ENCODE data around the gene LILRA2. TPM values are rescaled to one million over a fixed set of nuclear protein-coding genes. Genes with fewer than 3 reads are reported as not detected.

The LILRA2 gene
- polyA plus RNA-seq, 1 donor from 2014 or later, result not detected

GRCh38 chr19:54534156-54534555, 39.4 kb upstream of the LILRA2 start:
- no peak overlapping the region for H3K4me3 ChIP-seq (ENCODE audit: low read length)
- H3K9ac ChIP-seq (ENCODE audit: low read length), result no peak overlapping the region
- no peaks in the 10 kb centered on the region for H3F3A ChIP-seq (ENCODE audit: insufficient read depth, low read length, poor library complexity, severe bottlenecking)
- H3K27ac ChIP-seq (ENCODE audit: low read length), result no peak overlapping the region
- H3K36me3 ChIP-seq (ENCODE audit: insufficient read depth, low read length), result no peaks in the 10 kb centered on the region
- H3K4me2 ChIP-seq (ENCODE audit: low read length), result no peak overlapping the region
- no peaks in the 10 kb centered on the region for H4K20me1 ChIP-seq (ENCODE audit: insufficient read depth)
- no peaks in the 10 kb centered on the region for H3K9me2 ChIP-seq (ENCODE audit: insufficient read depth, low read length)
- no peaks in the 10 kb centered on the region for H3K27me3 ChIP-seq (ENCODE audit: insufficient read depth, low read depth, low read length)
- TF ChIP-seq RAD21 (conservative IDR thresholded peaks at IDR 0.05) (no peak), EZH2 (IDR thresholded peaks at IDR 0.05; ENCODE audit: borderline replicate concordance, insufficient read depth, low read length, poor library complexity, severe bottlenecking) (no peak), TAF1 (IDR thresholded peaks at IDR 0.05; ENCODE audit: low read depth) (no peak)
- H2AFZ ChIP-seq (ENCODE audit: low read depth, low read length), result no peak overlapping the region
- H3K79me2 ChIP-seq (replicated peaks; ENCODE audit: insufficient read depth, low read length), result no peaks in the 10 kb centered on the region
- no peaks in the 10 kb centered on the region for H3K9me3 ChIP-seq (ENCODE audit: low read length)

DNA sequence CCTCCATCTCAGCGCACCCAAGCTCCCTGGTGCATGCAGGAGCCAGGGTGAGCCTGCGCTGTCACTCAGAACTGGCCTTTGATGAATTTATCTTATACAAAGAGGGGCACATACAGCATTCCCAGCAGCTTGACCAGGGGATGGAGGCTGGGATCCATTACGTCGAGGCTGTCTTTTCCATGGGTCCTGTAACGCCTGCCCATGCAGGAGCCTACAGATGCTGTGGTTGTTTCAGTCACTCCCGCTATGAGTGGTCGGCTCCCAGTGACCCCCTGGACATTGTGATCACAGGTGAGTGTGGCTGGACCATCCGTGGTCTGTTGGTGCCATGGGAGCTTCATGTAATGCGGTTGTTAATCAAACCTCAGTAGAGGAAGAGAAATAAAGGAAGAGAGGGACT, 38.0 kb upstream of the LILRA2 start:
- H3K27ac ChIP-seq (ENCODE audit: low read length), result no peak overlapping the region
- no peak for TF ChIP-seq TAF1 (IDR thresholded peaks at IDR 0.05; ENCODE audit: low read depth)
- TF ChIP-seq POLR2AphosphoS5 (IDR thresholded peaks at IDR 0.05), result no peak
- TF ChIP-seq RAD21 (conservative IDR thresholded peaks at IDR 0.05), result no peak
- no peak for TF ChIP-seq SMC3 (conservative IDR thresholded peaks at IDR 0.05; ENCODE audit: poor library complexity)
- no peak overlapping the region for H3K4me3 ChIP-seq (ENCODE audit: low read length)
- no peaks in the 10 kb centered on the region for H3K79me2 ChIP-seq (replicated peaks; ENCODE audit: insufficient read depth, low read length)
- H3K9me2 ChIP-seq (ENCODE audit: insufficient read depth, low read length), result no peaks in the 10 kb centered on the region
- H3F3A ChIP-seq (ENCODE audit: insufficient read depth, low read length, poor library complexity, severe bottlenecking), result no peaks in the 10 kb centered on the region
- H3K9ac ChIP-seq (ENCODE audit: low read length), result no peak overlapping the region
- H3K9me3 ChIP-seq (ENCODE audit: low read length), result no peaks in the 10 kb centered on the region
- no peaks in the 10 kb centered on the region for H3K27me3 ChIP-seq (ENCODE audit: insufficient read depth, low read depth, low read length)
- no peaks in the 10 kb centered on the region for H3K36me3 ChIP-seq (ENCODE audit: insufficient read depth, low read length)
- H3K4me2 ChIP-seq (ENCODE audit: low read length), result no peak overlapping the region
- no peak overlapping the region for H2AFZ ChIP-seq (ENCODE audit: low read depth, low read length)
- H4K20me1 ChIP-seq (ENCODE audit: insufficient read depth), result no peaks in the 10 kb centered on the region

DNA sequence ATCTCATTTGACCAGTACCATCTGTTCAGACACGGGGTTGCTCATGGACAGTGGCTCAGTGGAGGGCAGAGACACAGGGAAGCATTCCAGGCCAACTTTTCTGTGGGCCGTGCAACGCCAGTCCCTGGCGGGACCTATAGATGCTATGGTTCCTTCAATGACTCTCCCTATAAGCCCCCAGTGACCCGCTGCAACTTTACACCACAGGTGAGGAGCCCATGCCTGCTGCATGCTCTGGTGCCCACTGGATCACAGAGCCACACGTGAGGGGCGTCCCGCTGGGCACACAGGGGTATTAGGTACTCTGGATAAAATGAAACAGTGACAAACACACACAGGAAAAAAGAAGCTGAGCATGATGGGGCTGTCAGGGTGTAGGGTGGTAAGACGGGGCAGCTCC, 36.6 kb upstream of the LILRA2 start:
- Histone ChIP-seq H3K79me2 (replicated peaks; ENCODE audit: insufficient read depth, low read length) (no peaks in the 10 kb centered on the region), H4K20me1 (ENCODE audit: insufficient read depth) (no peaks in the 10 kb centered on the region), H3K9ac (ENCODE audit: low read length) (no peak overlapping the region), H3K27ac (ENCODE audit: low read length) (no peak overlapping the region), H3K27me3 (ENCODE audit: insufficient read depth, low read depth, low read length) (no peaks in the 10 kb centered on the region), H3K36me3 (ENCODE audit: insufficient read depth, low read length) (no peaks in the 10 kb centered on the region), H3F3A (ENCODE audit: insufficient read depth, low read length, poor library complexity, severe bottlenecking) (no peaks in the 10 kb centered on the region), H3K9me2 (ENCODE audit: insufficient read depth, low read length) (no peaks in the 10 kb centered on the region), H3K9me3 (ENCODE audit: low read length) (no peaks in the 10 kb centered on the region), H2AFZ (ENCODE audit: low read depth, low read length) (no peak overlapping the region), H3K4me3 (ENCODE audit: low read length) (no peak overlapping the region), H3K4me2 (ENCODE audit: low read length) (no peak overlapping the region)
- no peak for TF ChIP-seq TAF1 (IDR thresholded peaks at IDR 0.05; ENCODE audit: low read depth)
- TF ChIP-seq EZH2 (IDR thresholded peaks at IDR 0.05; ENCODE audit: borderline replicate concordance, insufficient read depth, low read length, poor library complexity, severe bottlenecking), result no peak
- no peak for TF ChIP-seq RAD21 (conservative IDR thresholded peaks at IDR 0.05)

GRCh38 chr19:54541712-54542111, 31.9 kb upstream of the LILRA2 start:
- no peaks in the 10 kb centered on the region for H3K9me2 ChIP-seq (ENCODE audit: insufficient read depth, low read length)
- no peaks in the 10 kb centered on the region for H4K20me1 ChIP-seq (ENCODE audit: insufficient read depth)
- H3K4me2 ChIP-seq (ENCODE audit: low read length), result no peak overlapping the region
- peaks cover 3% of the 10 kb centered on the region for H3K9me3 ChIP-seq (ENCODE audit: low read length)
- TF ChIP-seq EZH2 (IDR thresholded peaks at IDR 0.05; ENCODE audit: borderline replicate concordance, insufficient read depth, low read length, poor library complexity, severe bottlenecking), result no peak
- TF ChIP-seq POLR2AphosphoS5 (IDR thresholded peaks at IDR 0.05), result no peak
- no peak for TF ChIP-seq CTCF (IDR thresholded peaks at IDR 0.05; ENCODE audit: poor library complexity, severe bottlenecking)
- TF ChIP-seq, protein P1, sequence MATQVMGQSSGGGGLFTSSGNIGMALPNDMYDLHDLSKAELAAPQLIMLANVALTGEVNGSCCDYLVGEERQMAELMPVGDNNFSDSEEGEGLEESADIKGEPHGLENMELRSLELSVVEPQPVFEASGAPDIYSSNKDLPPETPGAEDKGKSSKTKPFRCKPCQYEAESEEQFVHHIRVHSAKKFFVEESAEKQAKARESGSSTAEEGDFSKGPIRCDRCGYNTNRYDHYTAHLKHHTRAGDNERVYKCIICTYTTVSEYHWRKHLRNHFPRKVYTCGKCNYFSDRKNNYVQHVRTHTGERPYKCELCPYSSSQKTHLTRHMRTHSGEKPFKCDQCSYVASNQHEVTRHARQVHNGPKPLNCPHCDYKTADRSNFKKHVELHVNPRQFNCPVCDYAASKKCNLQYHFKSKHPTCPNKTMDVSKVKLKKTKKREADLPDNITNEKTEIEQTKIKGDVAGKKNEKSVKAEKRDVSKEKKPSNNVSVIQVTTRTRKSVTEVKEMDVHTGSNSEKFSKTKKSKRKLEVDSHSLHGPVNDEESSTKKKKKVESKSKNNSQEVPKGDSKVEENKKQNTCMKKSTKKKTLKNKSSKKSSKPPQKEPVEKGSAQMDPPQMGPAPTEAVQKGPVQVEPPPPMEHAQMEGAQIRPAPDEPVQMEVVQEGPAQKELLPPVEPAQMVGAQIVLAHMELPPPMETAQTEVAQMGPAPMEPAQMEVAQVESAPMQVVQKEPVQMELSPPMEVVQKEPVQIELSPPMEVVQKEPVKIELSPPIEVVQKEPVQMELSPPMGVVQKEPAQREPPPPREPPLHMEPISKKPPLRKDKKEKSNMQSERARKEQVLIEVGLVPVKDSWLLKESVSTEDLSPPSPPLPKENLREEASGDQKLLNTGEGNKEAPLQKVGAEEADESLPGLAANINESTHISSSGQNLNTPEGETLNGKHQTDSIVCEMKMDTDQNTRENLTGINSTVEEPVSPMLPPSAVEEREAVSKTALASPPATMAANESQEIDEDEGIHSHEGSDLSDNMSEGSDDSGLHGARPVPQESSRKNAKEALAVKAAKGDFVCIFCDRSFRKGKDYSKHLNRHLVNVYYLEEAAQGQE (IDR thresholded peaks at IDR 0.05; ENCODE audit: borderline replicate concordance), result no peak
- TF ChIP-seq TAF1 (IDR thresholded peaks at IDR 0.05; ENCODE audit: low read depth), result no peak
- no peak overlapping the region for H3K4me3 ChIP-seq (ENCODE audit: low read length)
- no peak overlapping the region for H2AFZ ChIP-seq (ENCODE audit: low read depth, low read length)
- H3K9ac ChIP-seq (ENCODE audit: low read length), result no peak overlapping the region
- no peaks in the 10 kb centered on the region for H3K79me2 ChIP-seq (replicated peaks; ENCODE audit: insufficient read depth, low read length)
- H3K27me3 ChIP-seq (ENCODE audit: insufficient read depth, low read depth, low read length), result no peaks in the 10 kb centered on the region
- no peaks in the 10 kb centered on the region for H3K36me3 ChIP-seq (ENCODE audit: insufficient read depth, low read length)
- no peaks in the 10 kb centered on the region for H3F3A ChIP-seq (ENCODE audit: insufficient read depth, low read length, poor library complexity, severe bottlenecking)
- no peak overlapping the region for H3K27ac ChIP-seq (ENCODE audit: low read length)
